Measurements from ENCODE around the gene SLC7A10. TPM values are rescaled to one million over a fixed set of nuclear protein-coding genes. Genes with fewer than 3 reads are reported as not detected.
A peak's percentile ranks its signal among the peaks of the same experiment; 100 is the strongest.

The SLC7A10 gene
- total RNA-seq, 1 donor from 2014 or later: not detected

DNA sequence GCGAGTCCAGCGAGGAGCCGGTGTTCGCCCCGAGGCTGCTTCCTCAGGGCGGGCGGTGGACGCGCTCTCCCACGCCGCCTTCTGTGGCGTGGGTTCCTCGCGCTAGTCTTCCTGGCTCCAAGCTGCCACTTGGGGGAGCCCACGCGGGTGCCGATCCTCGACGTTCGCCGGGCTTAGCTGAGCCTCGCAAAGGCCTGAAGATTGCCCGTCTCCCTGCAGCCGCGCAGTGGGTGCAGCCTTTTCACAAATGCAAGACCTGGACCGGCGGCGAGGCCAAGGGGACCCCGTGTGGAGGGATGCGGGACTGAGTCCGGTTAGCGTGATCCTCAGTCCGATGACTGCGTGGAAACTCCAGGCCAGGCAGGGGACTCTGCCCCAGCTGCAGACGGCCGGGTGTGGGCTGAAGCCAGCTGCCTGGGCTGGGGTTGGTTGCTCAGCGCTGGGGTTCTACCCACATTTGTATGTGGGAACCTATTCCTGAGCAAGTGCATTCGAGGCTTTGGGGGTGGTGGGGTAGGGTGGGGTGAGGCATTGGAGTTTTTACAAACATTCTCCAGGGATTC lies 48.2 kb downstream of the SLC7A10 start:
- intact Hi-C loops (cut with micrococcal nuclease): loop anchor here (1.0 to 10.0 kb wide), 15 partner anchors 33 to 1499 kb away; partner anchors contain the start of genes ANKRD27, CEBPA, CEBPG and DPY19L3
- peak overlapping the region; percentile 98 for H3K27ac Mint-ChIP-seq
- peak overlapping the region; percentile 93 for H3K4me3 Mint-ChIP-seq
- peaks cover 32% of the 10 kb centered on the region for H3K4me1 Mint-ChIP-seq
- no peak for ATAC-seq (ENCODE audit: low read depth)
- peaks cover 2% of the 10 kb centered on the region for H3K27me3 Mint-ChIP-seq
- ChIA-PET POLR2A (interaction anchor here (0.6 to 2.7 kb wide), 12 partner anchors 9 to 957 kb away, joined by 3 to 43 read pairs (median 5); partner anchors contain the start of genes CEBPA, CEBPG, GPATCH1 and PEPD), CTCF (interaction anchor here (0.5 to 1.8 kb wide), 5 partner anchors 8 to 229 kb away, joined by 3 to 7 read pairs (median 4); no protein-coding TSS in a partner anchor)
- H3K36me3 Mint-ChIP-seq (ENCODE audit: low read depth): peaks cover 6% of the 10 kb centered on the region
- TF ChIP-seq, protein P1, sequence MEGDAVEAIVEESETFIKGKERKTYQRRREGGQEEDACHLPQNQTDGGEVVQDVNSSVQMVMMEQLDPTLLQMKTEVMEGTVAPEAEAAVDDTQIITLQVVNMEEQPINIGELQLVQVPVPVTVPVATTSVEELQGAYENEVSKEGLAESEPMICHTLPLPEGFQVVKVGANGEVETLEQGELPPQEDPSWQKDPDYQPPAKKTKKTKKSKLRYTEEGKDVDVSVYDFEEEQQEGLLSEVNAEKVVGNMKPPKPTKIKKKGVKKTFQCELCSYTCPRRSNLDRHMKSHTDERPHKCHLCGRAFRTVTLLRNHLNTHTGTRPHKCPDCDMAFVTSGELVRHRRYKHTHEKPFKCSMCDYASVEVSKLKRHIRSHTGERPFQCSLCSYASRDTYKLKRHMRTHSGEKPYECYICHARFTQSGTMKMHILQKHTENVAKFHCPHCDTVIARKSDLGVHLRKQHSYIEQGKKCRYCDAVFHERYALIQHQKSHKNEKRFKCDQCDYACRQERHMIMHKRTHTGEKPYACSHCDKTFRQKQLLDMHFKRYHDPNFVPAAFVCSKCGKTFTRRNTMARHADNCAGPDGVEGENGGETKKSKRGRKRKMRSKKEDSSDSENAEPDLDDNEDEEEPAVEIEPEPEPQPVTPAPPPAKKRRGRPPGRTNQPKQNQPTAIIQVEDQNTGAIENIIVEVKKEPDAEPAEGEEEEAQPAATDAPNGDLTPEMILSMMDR (IDR thresholded peaks at IDR 0.05): no peak
- no peak for DNase-seq
- no peaks in the 10 kb centered on the region for H3K9me3 Mint-ChIP-seq

DNA sequence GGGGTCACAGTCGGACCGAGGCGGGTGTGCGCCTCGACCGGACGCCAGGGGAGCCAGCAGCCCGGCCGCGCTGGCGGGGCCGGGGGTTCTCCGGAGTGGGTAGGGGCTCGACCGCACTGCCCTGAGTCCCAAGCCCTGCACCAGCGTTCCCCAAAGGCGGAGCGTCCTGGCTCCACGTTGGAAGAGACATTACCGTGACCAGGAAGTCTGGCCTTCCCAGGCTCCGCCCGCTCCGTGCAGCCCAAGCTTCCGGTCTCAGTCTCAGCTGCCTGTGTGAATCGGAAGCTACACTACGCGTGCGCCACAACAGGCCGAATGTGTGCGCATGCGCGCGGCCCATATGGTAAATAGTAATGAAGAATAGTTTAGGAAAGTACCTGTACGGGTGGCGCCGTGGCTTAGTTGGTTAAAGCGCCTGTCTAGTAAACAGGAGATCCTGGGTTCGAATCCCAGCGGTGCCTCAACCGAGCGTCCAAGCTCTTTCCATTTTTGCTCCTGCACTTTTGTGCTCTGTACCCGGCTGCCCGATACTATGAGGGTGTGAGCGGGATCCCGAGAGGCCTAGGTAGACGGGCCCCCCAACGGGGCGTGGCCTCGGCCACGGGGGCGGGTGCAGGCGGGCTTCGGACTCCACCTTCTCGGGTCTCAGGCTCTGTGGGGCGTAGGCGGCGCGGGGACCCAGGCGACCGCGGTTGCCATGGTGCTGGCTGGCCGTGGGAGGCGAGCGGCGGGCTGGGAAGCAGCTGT lies 48.8 kb downstream of the SLC7A10 start:
- peak; percentile 86 for ATAC-seq (ENCODE audit: low read depth)
- peaks cover 34% of the 10 kb centered on the region for H3K4me1 Mint-ChIP-seq
- TF ChIP-seq, protein P1 (IDR thresholded peaks at IDR 0.05): no peak
- H3K27ac Mint-ChIP-seq: peak overlapping the region; percentile 98
- no peaks in the 10 kb centered on the region for H3K9me3 Mint-ChIP-seq
- H3K4me3 Mint-ChIP-seq: peak overlapping the region; percentile 93
- peaks cover 6% of the 10 kb centered on the region for H3K36me3 Mint-ChIP-seq (ENCODE audit: low read depth)
- ChIA-PET POLR2A (interaction anchor here (0.6 to 2.7 kb wide), 21 partner anchors 9 to 1500 kb away, joined by 3 to 43 read pairs (median 5); partner anchors contain the start of genes CEBPA, CEBPG, DPY19L3 and FAAP24), CTCF (interaction anchor here (0.8 to 1.8 kb wide), 5 partner anchors 9 to 230 kb away, joined by 4 to 7 read pairs (median 4); no protein-coding TSS in a partner anchor)
- intact Hi-C loops (cut with micrococcal nuclease): loop anchor here (1.0 to 10.0 kb wide), 15 partner anchors 33 to 1500 kb away; partner anchors contain the start of genes ANKRD27, CEBPA, CEBPG and DPY19L3
- DNase-seq: peak; percentile 97
- H3K27me3 Mint-ChIP-seq: peaks cover 2% of the 10 kb centered on the region

DNA sequence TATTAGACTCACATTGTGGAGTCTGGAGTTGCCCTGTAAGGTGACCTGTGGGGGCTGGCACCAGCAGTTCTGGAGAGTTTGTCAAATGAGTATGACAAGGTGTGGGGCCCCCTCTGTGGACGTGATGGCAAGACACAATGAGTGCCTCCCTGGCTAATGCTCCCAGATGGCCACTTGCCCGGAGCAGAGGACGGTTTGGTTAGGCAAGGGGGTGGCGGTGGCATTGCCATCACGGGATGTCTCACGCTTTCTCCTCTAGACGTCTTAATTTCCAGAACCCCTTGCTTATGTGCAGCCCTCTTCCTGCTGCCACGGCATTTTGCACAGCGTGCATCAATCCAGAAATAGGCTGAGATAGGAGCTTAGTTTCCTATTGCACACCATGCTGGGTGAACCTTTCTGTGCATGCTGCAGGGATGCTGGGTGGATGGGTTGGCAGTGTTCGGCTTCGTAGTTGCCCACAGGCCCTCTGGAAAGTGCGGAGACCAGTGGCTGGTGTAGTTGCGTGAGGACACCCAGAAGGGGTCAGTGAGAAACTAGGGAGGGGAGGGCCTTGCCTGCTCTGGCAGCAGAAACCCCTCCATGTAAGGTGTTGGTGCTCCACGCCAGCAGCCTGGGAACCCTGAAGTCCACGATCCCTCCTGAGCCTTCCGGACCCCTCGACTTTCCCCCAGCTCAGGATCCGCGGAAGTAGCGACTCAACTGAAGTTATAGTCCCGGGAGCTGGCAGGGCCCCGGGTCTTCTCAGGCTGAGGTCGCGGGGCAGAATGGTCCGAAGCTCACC lies 49.6 kb downstream of the SLC7A10 start:
- DNase-seq (no peak), ATAC-seq (ENCODE audit: low read depth) (no peak)
- peaks cover 2% of the 10 kb centered on the region for H3K27me3 Mint-ChIP-seq
- peaks cover 34% of the 10 kb centered on the region for H3K4me1 Mint-ChIP-seq
- intact Hi-C loops (cut with micrococcal nuclease): loop anchor here (2.0 to 10.0 kb wide), 9 partner anchors 59 to 1501 kb away; partner anchors contain the start of genes ANKRD27, DPY19L3, LSM14A and PDCD5
- POLR2A ChIA-PET: interaction anchor here (0.6 to 2.7 kb wide), 17 partner anchors 10 to 1501 kb away, joined by 3 to 43 read pairs (median 5); partner anchors contain the start of genes CEBPA, CEBPG, DPY19L3 and FAAP24
- peak overlapping the region; percentile 93 for H3K4me3 Mint-ChIP-seq
- CTCF ChIA-PET: interaction anchor here (0.8 to 1.7 kb wide), 3 partner anchors 48 to 231 kb away, joined by 4 read pairs; no protein-coding TSS in a partner anchor
- peaks cover 6% of the 10 kb centered on the region for H3K36me3 Mint-ChIP-seq (ENCODE audit: low read depth)
- no peaks in the 10 kb centered on the region for H3K9me3 Mint-ChIP-seq
- peak overlapping the region; percentile 98 for H3K27ac Mint-ChIP-seq
- TF ChIP-seq, protein P1 (IDR thresholded peaks at IDR 0.05): no peak

DNA sequence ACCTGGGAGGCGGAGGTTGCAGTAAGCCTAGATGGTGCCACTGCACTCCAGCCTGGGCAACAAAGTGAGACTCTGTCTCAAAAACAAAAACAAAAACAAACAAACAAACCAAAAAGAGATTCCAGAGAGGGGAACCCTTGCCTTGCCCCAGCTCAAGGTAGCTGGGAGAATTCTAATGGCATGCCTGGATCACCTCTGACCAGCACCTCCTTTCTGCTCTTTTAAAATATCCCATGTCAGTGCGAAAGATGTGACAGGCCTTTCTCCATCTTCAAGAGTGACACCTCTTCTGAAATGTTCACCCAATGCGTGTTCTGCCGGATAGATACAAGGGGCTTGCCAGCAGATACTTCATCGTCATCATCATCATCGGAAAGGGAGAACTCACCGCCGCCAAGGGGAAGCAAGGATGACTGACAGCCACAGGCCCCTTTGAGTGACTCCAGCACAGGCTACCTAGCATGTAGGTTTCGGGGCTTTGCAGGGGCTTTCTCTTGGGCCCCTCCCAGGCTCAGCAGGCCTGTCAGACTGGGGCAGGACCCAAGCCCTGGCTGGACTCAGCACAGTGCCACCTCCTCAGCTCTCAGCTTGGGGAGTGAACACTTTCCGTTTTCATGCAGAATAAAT lies 50.4 kb downstream of the SLC7A10 start:
- ATAC-seq (ENCODE audit: low read depth) (no peak), DNase-seq (no peak)
- H3K27ac Mint-ChIP-seq: no peak overlapping the region
- POLR2A ChIA-PET: interaction anchor here (1.0 to 2.1 kb wide), 2 partner anchors 9 to 128 kb away, joined by 4 to 13 read pairs; partner anchors contain the start of gene CEBPA
- H3K9me3 Mint-ChIP-seq: no peaks in the 10 kb centered on the region
- H3K27me3 Mint-ChIP-seq: peaks cover 2% of the 10 kb centered on the region
- peaks cover 34% of the 10 kb centered on the region for H3K4me1 Mint-ChIP-seq
- CTCF ChIA-PET: interaction anchor here (1.7 kb wide), 1 partner anchor 50 kb away, joined by 4 read pairs; no protein-coding TSS in a partner anchor
- peak overlapping the region; percentile 93 for H3K4me3 Mint-ChIP-seq
- peaks cover 6% of the 10 kb centered on the region for H3K36me3 Mint-ChIP-seq (ENCODE audit: low read depth)
- TF ChIP-seq, protein P1 (IDR thresholded peaks at IDR 0.05): no peak
- intact Hi-C loops (cut with micrococcal nuclease): loop anchor here (5.0 to 10.0 kb wide), 3 partner anchors 590 to 1090 kb away; partner anchors contain the start of gene PDCD5

All from activated B cell treated with CpG ODN at 0.5 μM for 24 hours (primary cell).